Measurements from ENCODE around the gene MACROD2. TPM values are rescaled to one million over a fixed set of nuclear protein-coding genes. Genes with fewer than 3 reads are reported as not detected.

The MACROD2 gene
- total RNA-seq, 1 experiment from 2014 or later = 1.4 TPM

DNA sequence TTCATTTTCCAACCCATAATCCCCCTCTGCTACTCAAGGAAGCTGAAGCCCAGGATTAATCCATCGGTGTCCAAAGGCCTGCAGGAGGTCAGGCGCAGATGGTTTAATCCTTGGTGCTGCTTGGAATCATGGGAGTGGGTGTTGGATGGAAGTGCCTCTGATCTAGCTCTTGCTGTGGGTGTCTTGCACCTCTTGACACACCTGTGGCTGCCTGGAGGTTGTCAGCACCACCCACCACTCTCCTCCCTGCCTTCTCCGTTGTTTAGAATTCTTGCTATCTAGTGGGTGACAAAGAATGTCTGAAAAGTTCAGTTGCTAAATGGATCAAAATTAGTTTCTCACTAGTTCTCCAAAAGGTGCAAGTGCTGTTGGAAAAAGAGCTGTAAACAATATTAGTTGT is 1416.5 kb downstream of the MACROD2 start:
- CTCF ChIA-PET = no interaction called here
- no peaks in the 10 kb centered on the region for H3K9me3 ChIP-seq (ENCODE audit: low read depth, low read length, poor library complexity, severe bottlenecking)
- no peak overlapping the region for H3K27ac ChIP-seq (ENCODE audit: low read depth, low read length, poor library complexity, severe bottlenecking)
- no peaks in the 10 kb centered on the region for H3K27me3 ChIP-seq (replicated peaks; ENCODE audit: insufficient read depth, low read depth, low read length, poor library complexity)
- TF ChIP-seq, protein P1, sequence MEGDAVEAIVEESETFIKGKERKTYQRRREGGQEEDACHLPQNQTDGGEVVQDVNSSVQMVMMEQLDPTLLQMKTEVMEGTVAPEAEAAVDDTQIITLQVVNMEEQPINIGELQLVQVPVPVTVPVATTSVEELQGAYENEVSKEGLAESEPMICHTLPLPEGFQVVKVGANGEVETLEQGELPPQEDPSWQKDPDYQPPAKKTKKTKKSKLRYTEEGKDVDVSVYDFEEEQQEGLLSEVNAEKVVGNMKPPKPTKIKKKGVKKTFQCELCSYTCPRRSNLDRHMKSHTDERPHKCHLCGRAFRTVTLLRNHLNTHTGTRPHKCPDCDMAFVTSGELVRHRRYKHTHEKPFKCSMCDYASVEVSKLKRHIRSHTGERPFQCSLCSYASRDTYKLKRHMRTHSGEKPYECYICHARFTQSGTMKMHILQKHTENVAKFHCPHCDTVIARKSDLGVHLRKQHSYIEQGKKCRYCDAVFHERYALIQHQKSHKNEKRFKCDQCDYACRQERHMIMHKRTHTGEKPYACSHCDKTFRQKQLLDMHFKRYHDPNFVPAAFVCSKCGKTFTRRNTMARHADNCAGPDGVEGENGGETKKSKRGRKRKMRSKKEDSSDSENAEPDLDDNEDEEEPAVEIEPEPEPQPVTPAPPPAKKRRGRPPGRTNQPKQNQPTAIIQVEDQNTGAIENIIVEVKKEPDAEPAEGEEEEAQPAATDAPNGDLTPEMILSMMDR (conservative IDR thresholded peaks at IDR 0.05; ENCODE audit: low read depth, low read length) = no peak
- TF ChIP-seq EZH2 (IDR thresholded peaks at IDR 0.05; ENCODE audit: borderline replicate concordance, low read depth, low read length, poor library complexity, severe bottlenecking) = no peak
- H3K4me1 ChIP-seq (ENCODE audit: insufficient read depth, low read length, poor library complexity, severe bottlenecking) = no peaks in the 10 kb centered on the region
- POLR2A ChIA-PET (ENCODE audit: low non-redundant PET) = no interaction called here
- no TSS peak for BruUV-seq (replicated peaks)
- H3K36me3 ChIP-seq (ENCODE audit: insufficient read depth, low read length, poor library complexity, severe bottlenecking) = no peaks in the 10 kb centered on the region
- DNase-seq (ENCODE audit: low spot score) = no peak
- intact Hi-C loops (cut with micrococcal nuclease; ENCODE audit: unreplicated experiment) = no loop called here
- no peak overlapping the region for H3K4me3 ChIP-seq (ENCODE audit: low read depth, low read length, poor library complexity, severe bottlenecking)

- H3K27me3 ChIP-seq (replicated peaks; ENCODE audit: insufficient read depth, low read depth, low read length, poor library complexity) = no peaks in the 10 kb centered on the region
- no peak overlapping the region for H3K4me3 ChIP-seq (ENCODE audit: low read depth, low read length, poor library complexity, severe bottlenecking)
- POLR2A ChIA-PET (ENCODE audit: low non-redundant PET) = no interaction called here
- no peaks in the 10 kb centered on the region for H3K4me1 ChIP-seq (ENCODE audit: insufficient read depth, low read length, poor library complexity, severe bottlenecking)
- CTCF ChIA-PET = no interaction called here
- BruUV-seq (replicated peaks) = no TSS peak
- intact Hi-C loops (cut with micrococcal nuclease; ENCODE audit: unreplicated experiment) = no loop called here
- no peak for DNase-seq (ENCODE audit: low spot score)
- peaks cover 5% of the 10 kb centered on the region for H3K9me3 ChIP-seq (ENCODE audit: low read depth, low read length, poor library complexity, severe bottlenecking)
- no peaks in the 10 kb centered on the region for H3K36me3 ChIP-seq (ENCODE audit: insufficient read depth, low read length, poor library complexity, severe bottlenecking)
- no peak overlapping the region for H3K27ac ChIP-seq (ENCODE audit: low read depth, low read length, poor library complexity, severe bottlenecking)
- TF ChIP-seq, protein P1 (conservative IDR thresholded peaks at IDR 0.05; ENCODE audit: low read depth, low read length) = no peak
- no peak for TF ChIP-seq EZH2 (IDR thresholded peaks at IDR 0.05; ENCODE audit: borderline replicate concordance, low read depth, low read length, poor library complexity, severe bottlenecking)
Measured at GRCh38 chr20:15415908-15416307, 1420.6 kb downstream of the MACROD2 start.

GRCh38 chr20:15419856-15420255 is 1424.5 kb downstream of the MACROD2 start:
- no peak overlapping the region for H3K27ac ChIP-seq (ENCODE audit: low read depth, low read length, poor library complexity, severe bottlenecking)
- no TSS peak for BruUV-seq (replicated peaks)
- no peaks in the 10 kb centered on the region for H3K36me3 ChIP-seq (ENCODE audit: insufficient read depth, low read length, poor library complexity, severe bottlenecking)
- peaks cover 9% of the 10 kb centered on the region for H3K9me3 ChIP-seq (ENCODE audit: low read depth, low read length, poor library complexity, severe bottlenecking)
- H3K4me1 ChIP-seq (ENCODE audit: insufficient read depth, low read length, poor library complexity, severe bottlenecking) = no peaks in the 10 kb centered on the region
- no peaks in the 10 kb centered on the region for H3K27me3 ChIP-seq (replicated peaks; ENCODE audit: insufficient read depth, low read depth, low read length, poor library complexity)
- intact Hi-C loops (cut with micrococcal nuclease; ENCODE audit: unreplicated experiment) = no loop called here
- POLR2A ChIA-PET (ENCODE audit: low non-redundant PET) = no interaction called here
- H3K4me3 ChIP-seq (ENCODE audit: low read depth, low read length, poor library complexity, severe bottlenecking) = no peak overlapping the region
- no peak for DNase-seq (ENCODE audit: low spot score)
- CTCF ChIA-PET = no interaction called here
- no peak for TF ChIP-seq EZH2 (IDR thresholded peaks at IDR 0.05; ENCODE audit: borderline replicate concordance, low read depth, low read length, poor library complexity, severe bottlenecking)
- TF ChIP-seq, protein P1 (conservative IDR thresholded peaks at IDR 0.05; ENCODE audit: low read depth, low read length) = no peak
